ENCODE results near the gene SPP2. TPM values are rescaled to one million over a fixed set of nuclear protein-coding genes. Genes with fewer than 3 reads are reported as not detected.

The SPP2 gene
- total RNA-seq, 2 donors from 2014 or later: not detected

GRCh38 chr2:234024304-234024703 is 26.2 kb upstream of the SPP2 start:
- TF ChIP-seq CTCF (IDR thresholded peaks at IDR 0.05): no peak
- H3K4me1 ChIP-seq: no peaks in the 10 kb centered on the region
- H3K4me3 ChIP-seq: no peak overlapping the region
- no peaks in the 10 kb centered on the region for H3K36me3 ChIP-seq
- no peaks in the 10 kb centered on the region for H3K27me3 ChIP-seq
- H3K27ac ChIP-seq: no peak overlapping the region
- no peak for DNase-seq (ENCODE audit: low spot score)
- H3K9me3 ChIP-seq: peaks cover 0 to 5% of the 10 kb centered on the region in 2 donors

- Histone ChIP-seq H3K27me3 (no peaks in the 10 kb centered on the region), H3K4me1 (no peaks in the 10 kb centered on the region), H3K36me3 (no peaks in the 10 kb centered on the region), H3K9me3 (peaks cover 0 to 5% of the 10 kb centered on the region in 2 donors), H3K4me3 (no peak overlapping the region), H3K27ac (no peak overlapping the region)
- DNase-seq (ENCODE audit: low spot score): no peak
- no peak for TF ChIP-seq CTCF (IDR thresholded peaks at IDR 0.05)
Observed at GRCh38 chr2:234025466-234025865, 25.0 kb upstream of the SPP2 start.

GRCh38 chr2:234025891-234026401 is 24.6 kb upstream of the SPP2 start:
- H3K27ac ChIP-seq: no peak overlapping the region

GRCh38 chr2:234026693-234027254 is 23.7 kb upstream of the SPP2 start:
- H3K9me3 ChIP-seq: peaks cover 0 to 8% of the 10 kb centered on the region in 2 donors
- no peak overlapping the region for H3K4me3 ChIP-seq
- no peaks in the 10 kb centered on the region for H3K4me1 ChIP-seq
- DNase-seq (ENCODE audit: low spot score): no peak
- no peaks in the 10 kb centered on the region for H3K36me3 ChIP-seq
- H3K27ac ChIP-seq: no peak overlapping the region
- H3K27me3 ChIP-seq: no peaks in the 10 kb centered on the region
- TF ChIP-seq CTCF (IDR thresholded peaks at IDR 0.05): no peak

More at GRCh38 chr2:234025891-234026401, 24.6 kb upstream of the SPP2 start:
- no peaks in the 10 kb centered on the region for H3K36me3 ChIP-seq
- TF ChIP-seq CTCF (IDR thresholded peaks at IDR 0.05): no peak
- H3K4me3 ChIP-seq: no peak overlapping the region
- no peaks in the 10 kb centered on the region for H3K27me3 ChIP-seq
- DNase-seq (ENCODE audit: low spot score): no peak
- H3K9me3 ChIP-seq: peaks cover 0 to 5% of the 10 kb centered on the region in 2 donors
- no peaks in the 10 kb centered on the region for H3K4me1 ChIP-seq

GRCh38 chr2:234027641-234028040 is 22.9 kb upstream of the SPP2 start:
- H3K4me1 ChIP-seq: no peaks in the 10 kb centered on the region
- no peaks in the 10 kb centered on the region for H3K27me3 ChIP-seq
- DNase-seq (ENCODE audit: low spot score): no peak
- no peak for TF ChIP-seq CTCF (IDR thresholded peaks at IDR 0.05)
- no peaks in the 10 kb centered on the region for H3K36me3 ChIP-seq
- no peak overlapping the region for H3K4me3 ChIP-seq
- no peak overlapping the region for H3K27ac ChIP-seq
- peaks cover 0 to 11% of the 10 kb centered on the region in 2 donors for H3K9me3 ChIP-seq

Data from right atrium auricular region (tissue), 2 donors.